K562 (cell line): ENCODE data around the gene CAPZB. TPM values are rescaled to one million over a fixed set of nuclear protein-coding genes. Genes with fewer than 3 reads are reported as not detected.

Experiments
- ATAC-seq: fragments of 200-7000 bp; cut with Tn5 transposase; 3 replicates; pipeline ENCODE4 v1.9.1; 2020; ENCODE audit warnings: moderate library complexity
- BruUV-seq: library from RNA; stranded (reverse); fragments of 400-500 nt; replicated peaks from 2 replicates; lab custom pipeline; 2021; lab: Mats Ljungman, UMichigan
- CTCF ChIA-PET: fragments of 300-600 bp; formaldehyde crosslinking; extraction: SDS; loops from one replicate; lab custom pipeline; 2021; ENCODE audit warnings: low intra/inter-chr PET ratio; lab: Yijun Ruan, JAX
- POLR2A ChIA-PET: fragments of 300-600, 350-650 bp; sonication (Branson Sonifier 250); formaldehyde crosslinking; extraction: SDS; loops from one replicate; lab custom pipeline; 2021; ENCODE audit warnings: antibody characterized with exemption, inconsistent platforms; lab: Yijun Ruan, JAX
- DNase-seq, 4 experiments: peaks; one replicate each; pipeline versions ENCODE4 v3.0.0 to v3.0.0-alpha.2; 2011 to 2018; ENCODE audit warnings: low spot score in 3 of 4, mixed read lengths in 3 of 4; ENCODE audit errors: extremely low read depth in 1 of 4
- FAIRE-seq: peaks from 2 replicates; lab custom pipeline; 2011; peaks lifted over from hg19 to GRCh38; lab: Jason Lieb, UNC
- H2AFZ ChIP-seq: 2 replicates; pipeline ENCODE4 v1.6.0; 2011; ENCODE audit warnings: low read depth, low read length, control low read depth, inconsistent platforms
- H3K27ac ChIP-seq: fragments of 200-600 bp; 3 replicates; pipeline ENCODE4 v1.8.0; 2011; ENCODE audit warnings: low read depth, mild to moderate bottlenecking, control low read depth, inconsistent platforms, low read length, moderate library complexity, mixed read lengths; ENCODE audit errors: extremely low read depth
- H3K27me3 ChIP-seq, 2 experiments: fragments of 300-600 bp in 1 of 2; 2 replicates in 1 of 2; 3 replicates in 1 of 2; pipeline versions ENCODE4 v1.6.0 to v1.8.0; 2011; ENCODE audit warnings: inconsistent platforms in 2 of 2, low read length in 2 of 2, mild to moderate bottlenecking in 1 of 2, mixed read lengths in 1 of 2, moderate library complexity in 1 of 2; ENCODE audit not compliant: control insufficient read depth in 2 of 2, insufficient read depth in 2 of 2
- H3K36me3 ChIP-seq: fragments of 300-600 bp; 3 replicates; pipeline ENCODE4 v1.8.0; 2011; ENCODE audit warnings: mild to moderate bottlenecking, low read length, inconsistent platforms; ENCODE audit not compliant: control insufficient read depth, insufficient read depth
- H3K4me1 ChIP-seq, 2 experiments: fragments of 200-600 bp in 1 of 2; replicated peaks in 1 of 2; 2 replicates in 1 of 2; 3 replicates in 1 of 2; pipeline versions ENCODE4 v1.5.1 to v1.8.0; 2011; ENCODE audit warnings: inconsistent platforms in 2 of 2, low read length in 2 of 2, mild to moderate bottlenecking in 1 of 2, mixed read lengths in 1 of 2, moderate library complexity in 1 of 2; ENCODE audit not compliant: control insufficient read depth in 2 of 2, insufficient read depth in 2 of 2
- H3K4me2 ChIP-seq: 2 replicates; pipeline ENCODE4 v1.6.1; 2011; ENCODE audit warnings: low read length, control low read depth, inconsistent platforms, mixed read lengths; ENCODE audit not compliant: insufficient read depth
- H3K4me3 ChIP-seq: fragments of 200-600 bp; sonication (generic), shearing (Covaris generic); 2 replicates; pipeline ENCODE4 v1.5.1; 2016; ENCODE audit warnings: control low read depth, inconsistent platforms
- H3K79me2 ChIP-seq: fragments of 200-600 bp; 3 replicates; pipeline ENCODE4 v1.8.0; 2011; ENCODE audit warnings: low read length, inconsistent platforms; ENCODE audit not compliant: control insufficient read depth, insufficient read depth
- H3K9ac ChIP-seq, 2 experiments: 2 replicates each; pipeline versions ENCODE4 v1.6.0 to v1.6.1; 2011; ENCODE audit warnings: low read depth in 2 of 2, low read length in 2 of 2, control low read depth in 1 of 2, inconsistent platforms in 1 of 2, mild to moderate bottlenecking in 1 of 2, mixed read lengths in 1 of 2; ENCODE audit not compliant: insufficient read depth in 1 of 2
- H3K9me1 ChIP-seq: one replicate; pipeline ENCODE4 v1.6.0; 2011; ENCODE audit warnings: inconsistent platforms, mild to moderate bottlenecking, low read length, moderate library complexity; ENCODE audit not compliant: control insufficient read depth, insufficient read depth
- H3K9me3 ChIP-seq: replicated peaks from 2 replicates; pipeline ENCODE4 v1.5.1; 2011; ENCODE audit warnings: low read depth, low read length, inconsistent platforms; ENCODE audit not compliant: control insufficient read depth, insufficient read depth
- H4K20me1 ChIP-seq: replicated peaks from 2 replicates; pipeline ENCODE4 v1.6.1; 2011; ENCODE audit warnings: low read length, inconsistent platforms, mixed read lengths; ENCODE audit not compliant: control insufficient read depth, insufficient read depth
- ARID2 ChIP-seq: fragments of 450-650 bp; IDR thresholded peaks from 2 replicates; pipeline ENCODE4 v1.6.1; 2017; ENCODE audit warnings: antibody characterized with exemption, mild to moderate bottlenecking
- CBX1 ChIP-seq: sonication (generic); IDR thresholded peaks from 2 replicates; pipeline ENCODE4 v1.6.1; 2016; ENCODE audit warnings: antibody characterized with exemption, low read depth, mild to moderate bottlenecking
- ELF4 ChIP-seq: fragments of 450-650 bp; formaldehyde crosslinking; IDR thresholded peaks from 2 replicates; pipeline ENCODE4 v1.4.0; 2022; ENCODE audit warnings: missing genetic modification characterization
- HNRNPK ChIP-seq: fragments of 200-400 bp; formaldehyde crosslinking; IDR thresholded peaks from one replicate; pipeline ENCODE4 v1.6.1; 2018; ENCODE audit warnings: mild to moderate bottlenecking, low read depth, low read length; ENCODE audit not compliant: poor library complexity, severe bottlenecking
- MCM3 ChIP-seq: fragments of 450-650 bp; IDR thresholded peaks from 2 replicates; pipeline ENCODE4 v1.6.1; 2016
- NCOA1 ChIP-seq: fragments of 450-650 bp; IDR thresholded peaks from 2 replicates; pipeline ENCODE4 v1.6.1; 2016; ENCODE audit warnings: low read depth
- NFATC3 ChIP-seq: fragments of 450-650 bp; IDR thresholded peaks from 2 replicates; pipeline ENCODE4 v1.6.1; 2017; ENCODE audit warnings: mild to moderate bottlenecking
- NUFIP1 ChIP-seq: fragments of 450-650 bp; IDR thresholded peaks from 2 replicates; pipeline ENCODE4 v1.6.1; 2018; ENCODE audit not compliant: partially characterized antibody
- SIRT6 ChIP-seq: IDR thresholded peaks from one replicate; pipeline ENCODE4 v1.6.1; 2012; ENCODE audit warnings: low read depth, mild to moderate bottlenecking, control low read depth, inconsistent platforms, low read length, moderate library complexity
- ZNF146 ChIP-seq: IDR thresholded peaks from one replicate; pipeline ENCODE4 v1.6.1; 2018; ENCODE audit warnings: missing compliant biosample characterization; ENCODE audit not compliant: unreplicated experiment
- ZNF197 ChIP-seq: fragments of 200-800 bp; sonication (Bioruptor generic); IDR thresholded peaks from 2 replicates; pipeline ENCODE4 v1.6.1; 2016; ENCODE audit warnings: low read depth, missing genetic modification characterization, missing compliant biosample characterization
- WGBS: fragments of 100-300 bp; shearing (Covaris generic); methylation state at CpG from one replicate; pipeline ENCODE4 v1.1.6; 2016; ENCODE audit warnings: low coverage, mixed read lengths; ENCODE audit not compliant: insufficient coverage; ENCODE audit errors: missing lambda C conversion rate; 5-methylcytosine and 5-hydroxymethylcytosine counted together
- in situ Hi-C: fragments of 300-500 bp; cut with MboI; formaldehyde crosslinking; loops from 4 replicates; pipeline ENCODE4 v1.15.0; 2018; ENCODE audit warnings: inconsistent platforms, mixed read lengths
- intact Hi-C: fragments of 100-400 bp; cut with micrococcal nuclease; formaldehyde crosslinking; loops from 2 replicates; pipeline ENCODE4 v1.14.2; 2022
- polyA plus RNA-seq, 8 experiments: library from polyadenylated mRNA; depleted of rRNA in 4 of 8; stranded (reverse) in 5 of 8; unstranded in 3 of 8; fragments of >200 nt; fragmentation: Nextera tagmentation in 2 of 8; fragmentation: Illumina TruSeq in 1 of 8; extraction: Ambion mirVana in 2 of 8; extraction: Trizol in 1 of 8; gene quantifications; 2 replicates each; pipeline versions ENCODE4 v1.2.1 to v1.2.3, GENCODE V29; 2011 to 2014; ENCODE audit warnings: inconsistent platforms in 1 of 8, missing spikeins in 1 of 8
- total RNA-seq, 7 experiments: library from RNA; depleted of rRNA in 6 of 7; stranded (reverse); fragments of >200 nt in 6 of 7; fragmentation: Illumina TruSeq in 2 of 7; extraction: Trizol in 2 of 7; gene quantifications; 2 replicates each; pipeline versions ENCODE4 v1.2.1 to v1.2.3, GENCODE V29; 2011 to 2021; ENCODE audit warnings: low replicate concordance in 1 of 7

Gene CAPZB
- total and polyA plus RNA-seq, 9 of the 15 experiments (the other 6 are each of a cell fraction or from before 2014, with no cell fraction given) = 57.6 to 297 (median 125) TPM

DNA sequence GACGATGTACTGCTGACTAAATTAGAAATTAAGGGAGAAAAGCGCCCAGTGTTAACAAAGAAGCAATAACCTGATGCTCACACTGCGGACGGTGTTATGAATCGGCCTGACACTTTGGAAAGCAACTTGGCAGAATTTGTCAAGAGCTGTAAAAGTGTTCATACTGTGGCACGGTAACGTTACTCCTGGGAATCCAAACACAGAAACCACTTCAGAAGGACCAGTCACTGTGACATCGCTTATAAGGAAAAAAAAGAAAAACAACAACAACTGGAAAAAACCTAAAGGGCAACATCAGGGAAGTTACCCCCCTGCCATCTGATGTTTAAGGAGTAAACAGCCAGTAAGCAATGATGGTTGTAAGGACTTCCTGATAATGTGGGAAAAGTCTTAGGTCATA is 27.7 kb downstream of the CAPZB start (continued):
- no peak for TF ChIP-seq NFATC3
- TF ChIP-seq NCOA1 = no peak
- no peak for TF ChIP-seq MCM3
- TF ChIP-seq ARID2 = no peak
- TF ChIP-seq NUFIP1 = no peak
- TF ChIP-seq ELF4 = 0 out of 2 replicates have a peak, but pooled peaks have one; percentile 12

DNA sequence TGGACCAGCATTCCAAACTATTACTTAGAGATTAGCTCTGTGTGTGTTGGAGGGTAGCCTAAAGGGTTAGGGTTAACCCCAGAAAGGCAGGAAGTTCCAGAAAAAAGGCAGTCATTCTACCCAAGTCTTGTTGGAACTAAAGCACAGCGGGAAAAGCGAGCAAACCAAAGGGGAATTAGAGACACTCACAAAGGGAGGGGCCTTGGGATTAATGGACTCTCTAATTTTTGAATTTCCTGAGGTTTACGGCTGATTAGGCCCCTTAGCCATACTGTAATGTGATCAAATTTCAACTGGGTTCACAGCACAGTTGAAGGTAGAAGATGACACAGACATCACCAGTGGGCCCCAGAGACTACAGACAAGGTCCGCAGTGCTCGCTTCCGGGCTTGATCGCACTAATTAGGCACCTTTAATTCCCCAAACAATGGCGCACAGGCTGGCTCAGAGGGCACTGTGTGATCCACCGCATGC is 28.3 kb downstream of the CAPZB start:
- Histone ChIP-seq H3K9me1 (peaks cover 6% of the 10 kb centered on the region), H3K4me2 (no peak overlapping the region), H3K36me3 (no peaks in the 10 kb centered on the region; the same call in 2 of the 3 replicates), H2AFZ (no peak overlapping the region), H3K9ac (no peak overlapping the region), H3K27me3 (no peaks in the 10 kb centered on the region), H4K20me1 (peaks cover 38% of the 10 kb centered on the region), H3K4me3 (no peak overlapping the region), H3K27ac (no peak overlapping the region), H3K4me1 (peaks cover 15 to 26% of the 10 kb centered on the region in 2 experiments; a peak in 4 of 5 replicates), H3K9me3 (no peaks in the 10 kb centered on the region), H3K79me2 (peaks cover 86% of the 10 kb centered on the region)
- ChIA-PET CTCF (no interaction called here), POLR2A (interaction anchor here (4.3 kb wide), 1 partner anchor 10 kb away, joined by 22 read pairs; no protein-coding TSS in a partner anchor)
- WGBS = 91% methylated on average over 9 of the region's 9 CpGs
- intact Hi-C loops = no loop called here
- in situ Hi-C loops = no loop called here
- no peak for TF ChIP-seq HNRNPK
- TF ChIP-seq CBX1 = no peak
- TF ChIP-seq SIRT6 = no peak
- no peak for TF ChIP-seq ZNF146 (CRISPR knock-in tag)
- no peak for TF ChIP-seq ZNF197
- BruUV-seq = no TSS peak
- FAIRE-seq = no peak
- no peak for ATAC-seq
- no peak for DNase-seq
